GM21381 (cell line): ENCODE data around the gene DNAJC8.
A peak's percentile ranks its signal among the peaks of the same experiment; 100 is the strongest.

Experiments used
- ATAC-seq: cut with Tn5 transposase; IDR thresholded peaks from one replicate; pipeline ENCODE4 v1.9.1; 2021; ENCODE audit warnings: mild to moderate bottlenecking, moderate library complexity; ENCODE audit not compliant: unreplicated experiment

DNAJC8 gene

GRCh38 chr1:28173151-28173979 lies 59.5 kb downstream of the DNAJC8 start:
- ATAC-seq, result no peak

GRCh38 chr1:28172713-28173150 lies 60.1 kb downstream of the DNAJC8 start:
- ATAC-seq, result peak; percentile 60

- ATAC-seq, result no peak
These were observed 61.6 kb downstream of the DNAJC8 start for GRCh38 chr1:28171246-28171645.

GRCh38 chr1:28170001-28170596 lies 62.7 kb downstream of the DNAJC8 start:
- no peak for ATAC-seq

- ATAC-seq, result no peak
These were observed 69.2 kb downstream of the DNAJC8 start for GRCh38 chr1:28163496-28164161.

- ATAC-seq, result no peak
These were observed 70.7 kb downstream of the DNAJC8 start for GRCh38 chr1:28162151-28162550.

GRCh38 chr1:28161751-28162150 lies 71.1 kb downstream of the DNAJC8 start:
- no peak for ATAC-seq

- ATAC-seq, result no peak
These were observed 72.0 kb downstream of the DNAJC8 start for GRCh38 chr1:28160782-28161266.

GRCh38 chr1:28159680-28160079 lies 73.1 kb downstream of the DNAJC8 start:
- no peak for ATAC-seq

GRCh38 chr1:28159243-28159642 lies 73.6 kb downstream of the DNAJC8 start:
- no peak for ATAC-seq

GRCh38 chr1:28157894-28158293 lies 74.9 kb downstream of the DNAJC8 start:
- no peak for ATAC-seq

GRCh38 chr1:28156821-28157220 lies 76.0 kb downstream of the DNAJC8 start:
- ATAC-seq, result no peak

GRCh38 chr1:28155628-28156027 lies 77.2 kb downstream of the DNAJC8 start:
- no peak for ATAC-seq

GRCh38 chr1:28154078-28154594 lies 78.7 kb downstream of the DNAJC8 start:
- ATAC-seq, result no peak
